ENCODE measurements around the gene CEP72.

Gene CEP72

DNA sequence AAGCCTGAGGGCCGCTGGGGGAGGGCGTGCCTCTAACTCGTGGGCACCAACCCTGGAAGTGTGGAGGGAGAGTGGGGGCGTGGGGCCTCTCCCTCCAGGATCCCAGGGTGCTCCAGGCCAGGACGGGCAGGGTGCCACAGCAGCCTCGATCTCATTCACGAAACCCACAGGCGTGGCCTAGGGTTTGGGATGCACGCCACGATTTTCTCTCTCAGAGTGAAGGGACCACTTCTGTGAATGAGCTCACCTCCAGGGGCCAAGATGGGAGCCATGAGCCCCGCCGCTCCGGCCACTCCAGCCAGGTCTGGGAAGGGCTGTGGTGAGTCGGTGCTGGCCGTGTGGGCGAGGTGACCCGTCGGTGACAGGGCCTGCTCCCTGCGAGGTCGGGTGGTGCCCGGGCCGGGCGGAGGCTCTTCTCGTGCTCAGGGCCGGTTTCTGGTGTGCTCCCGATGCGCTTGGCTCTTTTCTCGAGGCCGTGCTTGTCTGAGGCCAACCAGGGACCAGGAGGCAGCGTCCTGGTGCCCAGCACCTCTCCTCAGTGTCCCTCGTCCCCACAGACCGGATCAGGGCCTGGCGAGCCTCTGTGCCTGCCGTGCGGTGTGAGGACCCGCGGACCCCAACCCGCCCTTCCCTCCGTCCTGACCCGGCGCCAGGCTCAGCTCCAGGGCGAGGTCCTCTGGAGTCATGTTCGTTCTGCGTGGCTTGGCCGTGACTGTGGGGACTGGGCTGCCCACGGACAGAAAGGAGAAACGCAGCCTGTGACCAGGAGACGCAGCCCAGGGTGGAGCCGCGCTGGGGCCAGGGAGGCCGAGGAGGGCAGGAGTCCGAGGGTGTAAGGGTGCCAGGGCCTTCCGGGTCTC lies 50.0 kb downstream of the CEP72 start:
- no peak for DNase-seq

DNA sequence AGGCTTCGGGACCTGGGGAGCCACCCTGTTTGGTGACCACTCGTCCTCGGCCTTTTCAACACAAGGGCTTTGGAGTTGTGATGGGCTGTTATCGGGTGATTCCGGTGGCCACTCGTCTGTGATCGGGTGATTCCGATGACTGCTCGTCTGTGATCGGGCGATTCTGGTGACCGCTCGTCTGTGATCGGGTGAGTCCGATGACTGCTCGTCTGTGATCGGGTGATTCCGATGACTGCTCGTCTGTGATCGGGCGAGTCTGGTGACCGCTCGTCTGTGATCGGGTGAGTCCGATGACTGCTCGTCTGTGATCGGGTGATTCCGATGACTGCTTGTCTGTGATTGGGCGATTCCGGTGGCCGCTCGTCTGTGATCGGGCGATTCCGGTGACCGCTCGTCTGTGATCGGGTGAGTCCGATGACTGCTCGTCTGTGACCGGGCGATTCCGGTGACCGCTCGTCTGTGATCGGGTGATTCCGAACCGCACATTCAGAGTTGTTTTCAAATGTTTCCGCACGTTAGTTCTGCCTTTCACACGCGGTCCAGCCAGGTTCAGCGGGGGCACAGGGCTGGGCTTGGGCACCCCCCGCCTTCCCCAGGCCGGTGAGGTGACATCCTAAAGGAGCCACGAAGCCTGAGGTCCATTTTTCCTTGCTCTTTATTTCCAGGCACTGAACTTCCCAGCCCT lies 50.8 kb downstream of the CEP72 start:
- no peak for DNase-seq

DNA sequence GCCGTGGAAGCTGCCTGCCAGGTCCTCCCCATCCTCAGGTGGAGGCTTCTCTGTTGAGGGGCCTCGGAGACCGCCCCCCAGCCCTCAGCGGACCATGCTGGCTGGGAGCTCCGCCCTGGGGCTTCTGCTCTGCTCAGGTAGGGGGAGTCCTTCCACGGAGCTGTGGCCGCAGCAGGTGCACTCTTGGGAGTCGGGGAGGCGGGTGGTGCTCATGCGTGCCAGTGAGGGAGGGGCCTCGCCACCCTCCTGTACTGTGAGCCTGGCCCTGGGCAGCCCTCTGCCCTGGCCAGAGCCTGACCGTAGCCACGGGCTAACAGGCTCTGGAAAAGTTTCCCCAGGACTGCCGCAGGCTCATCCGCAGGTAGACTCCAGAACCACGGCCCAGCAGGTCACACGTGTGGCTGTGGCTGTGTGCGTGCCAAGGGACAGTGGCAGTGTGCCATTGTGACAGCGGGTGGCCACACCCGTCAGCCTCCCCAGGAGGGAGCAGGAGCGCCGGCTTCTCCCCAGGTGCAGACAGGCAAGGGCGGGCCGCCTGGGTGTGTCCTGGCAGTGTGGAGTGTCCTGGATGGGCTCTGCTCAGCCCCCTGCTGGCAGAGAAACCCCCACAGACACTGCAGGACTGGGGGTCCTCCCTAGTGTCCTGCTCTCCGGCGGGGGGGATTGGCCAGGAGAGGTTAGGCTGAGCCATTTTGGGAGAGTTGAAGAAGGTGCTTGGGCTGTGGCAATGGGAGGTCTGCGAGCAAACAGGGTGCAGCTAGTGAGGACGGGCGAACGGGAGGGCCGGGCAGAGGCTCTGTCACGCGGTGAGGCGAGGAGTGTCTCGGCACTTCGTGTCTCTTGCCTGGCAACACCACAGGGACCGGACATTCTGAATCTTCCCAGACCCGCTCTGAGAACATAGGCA lies 51.5 kb downstream of the CEP72 start:
- no peak for DNase-seq

DNA sequence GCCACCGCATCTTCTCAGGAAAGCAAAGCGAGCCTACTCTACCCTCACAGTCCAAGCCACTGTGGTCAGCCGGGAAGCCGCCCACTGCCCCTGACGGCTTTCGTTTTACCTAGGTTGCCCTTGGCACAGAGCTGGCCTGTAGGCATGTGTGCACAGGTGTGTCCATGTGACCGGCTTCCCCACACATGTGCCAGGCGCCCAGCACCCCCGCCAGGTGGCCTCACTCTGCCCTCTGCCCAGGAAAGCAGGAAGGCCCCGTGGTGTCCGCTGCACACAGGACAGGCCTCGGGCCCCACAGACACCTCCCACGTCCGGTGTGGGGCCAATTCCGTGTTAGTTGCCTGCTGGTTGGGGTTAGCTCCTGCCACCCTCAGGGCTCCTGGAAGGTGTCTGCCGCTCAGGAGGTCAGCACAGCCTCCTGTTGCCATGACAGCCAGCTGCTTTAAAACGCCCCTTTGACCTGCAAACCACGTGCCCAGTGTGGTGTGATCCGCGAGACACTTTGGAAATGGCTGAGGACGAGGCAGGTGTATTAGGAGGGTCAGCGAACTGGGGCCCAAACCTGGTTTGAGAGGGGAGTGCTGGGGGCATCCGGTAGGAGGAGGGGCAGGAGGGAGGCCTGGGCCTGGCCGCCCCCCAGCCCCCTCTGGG lies 52.3 kb downstream of the CEP72 start:
- no peak for DNase-seq

GRCh38 chr5:664994-665360 lies 52.8 kb downstream of the CEP72 start:
- DNase-seq = no peak

- DNase-seq = no peak
Observed at GRCh38 chr5:665541-665955, 53.4 kb downstream of the CEP72 start.

DNA sequence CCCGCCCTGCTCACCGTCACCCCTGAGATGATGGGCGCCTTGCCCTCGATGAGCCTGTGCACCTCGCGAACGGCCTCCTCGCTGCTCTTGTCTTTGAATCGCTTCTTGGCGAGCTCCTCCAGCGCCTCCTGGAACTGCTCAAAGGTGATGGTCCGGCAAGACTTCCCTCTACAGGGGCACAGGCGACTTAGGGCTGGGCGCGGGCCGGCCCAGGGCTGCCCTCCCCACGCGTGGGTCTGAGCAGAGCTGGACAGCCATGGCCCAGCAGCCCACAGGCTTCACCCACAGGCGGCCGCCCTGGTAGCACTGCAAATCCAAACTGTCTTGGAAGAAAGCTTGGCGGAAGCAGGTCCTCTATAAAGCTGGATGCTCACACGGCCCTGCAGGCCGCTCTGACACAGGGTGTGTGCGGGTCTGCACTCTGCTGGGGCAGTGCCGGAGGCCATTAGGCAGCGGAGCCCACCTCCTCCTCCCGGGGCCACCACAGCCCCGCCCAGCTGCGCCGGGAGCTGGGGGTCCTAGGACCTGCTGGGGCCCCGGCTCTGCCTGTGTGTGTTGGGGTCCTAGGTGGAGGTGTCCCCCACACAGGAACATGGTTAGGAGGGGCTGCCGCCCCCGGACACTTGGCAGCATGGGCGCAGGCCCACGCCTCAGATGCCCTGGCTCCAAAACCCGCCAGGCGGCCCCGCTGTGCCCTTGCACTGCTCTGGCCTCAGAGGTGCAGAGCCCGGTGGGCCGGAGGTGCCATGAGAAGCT lies 54.0 kb downstream of the CEP72 start:
- no peak for DNase-seq

DNA sequence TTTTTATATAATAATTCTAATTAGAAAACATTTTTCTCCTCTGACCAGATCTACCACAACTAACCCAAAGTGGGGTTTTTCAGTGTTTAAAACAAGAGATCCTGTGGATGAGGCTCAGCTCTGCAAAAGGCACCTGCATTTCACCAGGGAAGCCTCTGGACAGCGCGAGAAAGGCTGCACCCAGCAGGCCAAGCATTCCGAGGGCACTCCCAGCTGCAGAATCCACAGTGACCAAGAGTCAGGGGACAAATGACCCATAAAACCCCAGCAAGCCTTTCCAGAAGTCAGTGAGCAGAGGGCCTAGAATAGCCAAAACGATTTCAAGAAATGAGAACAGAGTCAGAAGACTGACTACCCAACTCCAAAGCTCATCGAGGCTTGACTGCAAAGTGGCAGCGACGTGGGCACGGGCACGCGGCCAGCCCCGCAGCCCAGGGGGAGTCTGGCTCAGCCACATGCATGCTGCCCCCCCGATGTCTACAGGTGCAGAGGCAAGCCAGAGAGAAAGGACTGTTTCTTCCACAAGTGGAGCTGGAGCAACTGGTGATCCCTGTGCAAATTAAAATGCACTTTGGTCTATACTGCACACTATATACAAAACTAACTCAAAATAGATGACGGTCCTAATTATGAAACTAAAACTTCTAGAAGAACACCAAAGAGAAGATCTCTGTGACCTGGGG lies 54.8 kb downstream of the CEP72 start:
- no peak for DNase-seq

DNA sequence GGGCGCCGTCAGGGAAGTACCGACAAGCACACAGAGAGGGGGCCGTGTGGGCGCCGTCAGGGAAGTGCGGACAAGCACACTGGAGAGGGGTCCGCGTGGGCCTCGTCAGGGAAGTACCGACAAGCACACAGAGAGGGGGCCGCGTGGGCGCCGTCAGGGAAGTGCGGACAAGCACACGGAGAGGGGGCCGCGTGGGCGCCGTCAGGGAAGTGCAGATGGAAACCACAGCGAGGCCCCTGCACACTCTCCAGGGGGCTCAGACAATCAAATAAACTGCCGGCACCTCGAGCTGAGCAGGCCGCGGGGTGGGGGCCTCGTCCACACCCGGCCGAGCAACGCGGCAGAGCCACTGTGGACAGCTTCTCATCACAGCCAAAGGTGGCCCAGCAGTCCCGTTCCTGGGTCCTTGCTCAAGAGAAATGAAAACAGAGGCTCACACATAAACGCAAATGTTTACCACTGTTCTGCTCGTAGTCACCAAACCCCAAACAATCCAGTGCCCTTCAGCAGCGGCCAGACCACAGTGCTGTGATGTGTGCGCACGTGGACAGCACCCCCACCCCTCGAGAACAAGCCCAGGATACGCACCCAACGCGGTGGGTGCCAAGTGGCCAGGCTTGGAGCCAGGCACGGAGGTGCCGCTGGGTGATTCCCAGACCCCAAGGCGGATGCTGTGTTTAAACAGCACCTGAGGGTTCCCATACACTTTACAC lies 56.3 kb downstream of the CEP72 start:
- no peak for DNase-seq

DNA sequence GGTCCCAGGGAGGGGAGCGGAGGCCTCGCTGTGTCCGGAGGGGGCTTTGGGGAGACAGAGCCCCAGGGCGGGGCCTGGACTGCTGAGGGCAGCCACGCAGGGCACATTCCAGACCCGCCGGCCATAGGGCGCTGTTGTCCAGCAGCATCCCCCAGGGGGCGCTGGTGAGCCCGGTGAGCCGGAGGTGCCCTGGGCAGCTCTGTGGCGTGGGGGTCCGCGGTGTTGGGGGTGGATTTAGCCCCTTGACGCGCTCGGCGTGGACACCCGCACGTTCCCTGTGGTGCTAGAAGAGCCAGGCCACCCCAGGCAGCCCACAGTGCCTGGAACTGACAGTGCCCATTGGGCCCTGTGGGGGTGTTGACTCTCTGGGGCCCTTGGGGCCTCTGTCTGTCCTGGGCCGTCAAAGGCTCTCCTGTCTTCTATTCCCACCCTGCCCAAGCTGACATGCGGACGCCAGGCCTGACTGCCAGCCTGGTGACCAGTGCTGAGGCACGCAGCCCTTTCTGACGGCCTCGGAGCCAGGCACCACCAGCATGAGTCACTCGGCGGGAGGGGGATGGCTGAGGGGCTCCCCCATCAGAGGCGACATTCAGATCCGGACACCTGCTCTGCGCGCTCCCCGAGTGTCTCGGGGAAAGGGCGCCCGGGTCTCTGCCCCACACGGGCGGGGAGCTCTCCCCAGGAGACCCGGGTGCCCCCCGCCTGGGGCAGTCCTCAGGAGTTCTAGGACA lies 57.1 kb downstream of the CEP72 start:
- peak; percentile 43 for DNase-seq

- DNase-seq = no peak
Observed at GRCh38 chr5:669842-670395, 57.8 kb downstream of the CEP72 start.

GRCh38 chr5:670396-671270 lies 58.5 kb downstream of the CEP72 start:
- DNase-seq = no peak

GRCh38 chr5:671459-672328 lies 59.6 kb downstream of the CEP72 start:
- DNase-seq = peak; percentile 70

- peak; percentile 92 for DNase-seq
Observed at GRCh38 chr5:672329-673160, 60.4 kb downstream of the CEP72 start.

- no peak for DNase-seq
Observed at GRCh38 chr5:673161-673830, 61.2 kb downstream of the CEP72 start.
